Activated CD4-positive, alpha-beta T cell treated with anti-CD3 and anti-CD28 coated beads, Interleukin-2, amount 50 U/mL, for 16 hours (primary cell): Measurements from ENCODE around the gene IL7R.

ENCODE experiments used
- DNase-seq: peaks from one replicate; pipeline ENCODE4 v3.0.0-alpha.2; 2020

The IL7R gene

DNA sequence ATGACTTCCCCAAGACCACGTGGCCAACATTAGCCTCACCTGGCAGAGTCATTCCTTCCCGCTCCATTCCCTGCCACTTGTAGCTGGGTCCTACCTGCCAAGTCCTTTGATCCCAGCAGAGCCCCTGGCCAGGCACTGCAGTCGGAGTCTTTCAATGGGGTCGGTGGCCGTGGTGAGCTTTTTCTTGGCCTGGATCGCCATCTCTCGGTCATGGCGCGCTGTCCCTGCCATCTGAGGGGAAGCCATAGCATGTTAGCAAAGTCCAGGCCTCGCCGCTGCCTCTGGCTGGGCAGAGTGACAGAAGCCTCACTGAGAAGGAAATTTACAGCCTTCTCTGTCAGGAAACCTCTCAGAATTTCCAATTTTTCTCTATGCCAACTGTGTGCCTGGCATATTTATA is 64.2 kb downstream of the IL7R start:
- DNase-seq: no peak

DNA sequence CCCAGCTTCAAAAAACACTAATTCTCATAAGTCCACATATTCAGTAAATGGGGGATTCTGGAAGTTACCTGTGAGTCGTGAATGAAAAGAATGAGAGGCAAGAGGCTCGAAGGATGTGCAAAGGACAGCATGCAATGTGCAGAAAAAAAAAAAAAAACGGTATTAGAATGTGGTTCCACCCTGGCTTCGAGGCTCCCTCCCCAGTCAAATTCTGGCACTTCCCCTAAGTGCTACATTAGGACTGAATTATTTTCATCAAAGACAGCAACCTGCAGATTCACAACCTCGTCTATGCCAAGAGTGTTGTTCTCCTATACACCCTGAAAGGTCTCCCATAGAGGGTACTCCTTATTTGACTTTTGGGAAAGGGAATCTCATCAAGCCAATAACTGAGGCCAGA is 65.2 kb downstream of the IL7R start:
- no peak for DNase-seq

DNA sequence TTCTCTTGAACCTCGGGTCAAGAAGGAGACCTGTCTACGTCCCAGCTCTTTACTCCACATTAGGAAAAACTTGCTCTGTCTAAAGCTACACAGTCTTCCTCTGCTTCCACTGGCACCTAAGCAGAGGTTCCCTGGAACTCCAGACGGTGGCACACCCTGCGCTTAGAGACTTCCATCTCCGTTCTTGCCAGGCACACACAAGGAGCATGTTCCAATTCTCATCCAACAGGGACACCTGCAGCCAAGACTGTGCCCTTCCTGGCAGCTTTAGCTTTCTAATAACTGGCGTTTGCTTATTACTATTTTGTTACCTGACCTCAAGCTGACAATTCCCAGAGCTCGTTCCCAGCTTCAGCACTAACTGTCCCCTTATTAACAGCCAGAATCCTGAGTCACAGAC is 65.8 kb downstream of the IL7R start:
- no peak for DNase-seq

DNA sequence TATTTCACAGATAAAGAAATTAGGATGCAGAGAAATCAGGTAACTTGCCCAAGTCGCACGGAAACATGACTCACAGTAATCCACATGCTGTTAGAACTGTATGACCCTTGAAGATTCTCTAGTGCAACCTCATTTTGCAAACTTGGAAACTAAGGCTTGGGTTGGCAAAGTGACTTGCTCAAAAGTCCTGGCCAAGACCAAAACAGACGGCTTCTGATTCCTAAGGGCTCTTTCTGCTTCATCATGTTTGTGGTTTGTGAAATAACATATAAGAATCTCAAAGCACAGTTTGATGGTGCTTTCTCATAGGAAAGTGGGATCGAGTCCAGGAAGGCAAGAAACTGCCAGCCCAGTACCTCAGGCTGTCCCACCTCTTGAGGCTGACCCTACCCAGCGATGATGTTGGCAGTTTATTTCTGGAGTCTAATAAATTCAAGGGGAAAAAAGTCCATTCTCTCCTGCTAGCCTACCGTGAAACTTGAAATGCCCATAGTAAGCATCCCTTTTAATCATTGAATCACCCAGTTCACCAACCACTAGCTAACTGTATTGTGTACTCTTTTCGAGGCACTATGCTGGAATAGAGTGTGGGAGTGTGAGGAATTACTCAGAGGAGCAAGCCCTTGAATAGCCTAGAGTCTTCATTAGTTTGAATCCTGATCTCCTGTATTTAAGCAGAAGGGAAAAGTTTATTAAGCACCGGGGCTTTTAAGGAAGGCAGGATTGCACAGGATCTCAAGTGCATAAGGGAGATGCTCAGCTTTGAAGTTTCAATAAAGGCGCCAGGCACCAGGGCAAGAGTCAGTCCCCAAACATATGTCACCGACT is 67.6 kb downstream of the IL7R start:
- DNase-seq: peak; percentile 65

DNA sequence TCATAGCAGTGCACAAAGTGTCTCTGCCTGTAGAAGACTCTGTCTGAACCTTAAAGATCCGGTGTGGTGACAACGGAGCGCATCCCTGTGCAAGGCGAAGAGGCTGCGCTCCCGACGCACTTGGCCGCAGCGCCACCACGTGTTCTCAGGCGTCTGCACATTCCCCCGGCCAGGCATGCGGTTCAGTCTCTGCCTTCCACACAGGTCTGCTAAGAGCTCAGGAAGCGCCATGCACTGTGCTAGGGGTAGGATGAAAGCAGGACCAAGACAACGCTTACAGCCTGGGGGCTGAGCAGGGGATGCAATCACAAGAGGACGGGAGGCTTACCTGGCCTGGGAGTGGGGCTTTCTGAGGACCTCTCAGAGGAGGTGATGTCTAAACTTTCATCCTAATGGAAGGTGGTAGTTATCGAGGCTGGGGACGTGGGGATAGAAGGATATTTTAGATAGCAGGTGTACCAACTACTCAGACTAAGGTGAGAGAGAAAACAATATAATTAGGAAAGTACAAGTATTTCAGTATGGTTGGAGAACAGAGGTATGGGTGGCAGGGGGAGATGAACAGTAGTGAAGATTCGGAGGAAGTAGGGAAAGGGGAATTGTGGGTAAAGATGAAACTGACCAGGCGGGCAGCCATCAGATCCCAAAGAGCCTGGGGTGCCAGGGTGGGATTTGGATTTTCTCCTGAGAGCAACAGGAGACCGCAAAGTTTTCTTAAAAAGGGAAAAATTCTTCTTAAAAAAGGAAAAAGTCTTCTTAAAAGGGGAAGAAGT is 68.4 kb downstream of the IL7R start:
- peak; percentile 94 for DNase-seq

DNA sequence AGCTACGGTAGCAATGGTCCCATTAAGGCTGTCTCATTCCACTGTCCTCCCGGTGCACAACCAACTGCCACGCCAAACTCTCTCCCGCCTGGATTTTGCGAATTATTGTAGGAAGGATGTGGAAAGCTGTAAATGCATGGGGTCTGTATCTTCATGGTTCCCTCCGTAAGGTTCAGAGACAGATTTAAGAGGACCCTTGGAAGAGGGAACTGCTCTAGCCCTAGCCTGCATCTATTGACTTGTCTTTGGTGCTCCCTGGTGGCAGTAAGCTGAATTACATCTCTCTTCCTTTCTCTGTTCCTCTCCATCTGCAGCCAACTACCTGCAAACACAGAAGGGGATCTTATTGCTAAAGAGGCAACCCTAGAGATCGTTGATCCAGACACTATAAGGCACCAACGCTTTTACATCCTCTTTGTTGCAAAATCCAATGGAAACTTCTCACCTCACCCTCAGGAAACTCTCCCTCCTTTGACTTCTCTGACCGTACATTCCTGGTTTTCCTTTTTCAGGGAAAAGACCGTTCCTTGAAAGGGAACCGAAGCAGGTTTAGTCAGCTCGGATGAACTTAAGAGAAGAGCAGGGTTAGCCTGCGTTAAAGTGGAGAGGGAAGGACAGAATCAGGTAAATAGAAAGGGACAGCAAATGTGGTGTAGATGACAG is 69.8 kb downstream of the IL7R start:
- peak; percentile 84 for DNase-seq
